Vagina (tissue), 2 donors: ENCODE data around the gene PLAU.

Experiments used
- CTCF ChIP-seq, 3 experiments: fragments of 450-650 bp in 2 of 3; fragments of 200-600 bp in 1 of 3; sonication (generic) in 1 of 3; IDR thresholded peaks; one replicate each; pipeline ENCODE4 v1.5.1; 2017 to 2019; ENCODE audit warnings: antibody characterized with exemption in 3 of 3, mild to moderate bottlenecking in 2 of 3, moderate library complexity in 2 of 3
- POLR2A ChIP-seq, 2 donors: fragments of 450-650 bp; IDR thresholded peaks; one replicate each; pipeline ENCODE4 v1.6.1; 2017; ENCODE audit warnings: antibody characterized with exemption in 2 of 2, mild to moderate bottlenecking in 2 of 2, moderate library complexity in 2 of 2
- POLR2AphosphoS5 ChIP-seq, 2 donors: sonication (generic); formaldehyde crosslinking; IDR thresholded peaks; one replicate each; pipeline ENCODE4 v1.9.0; 2017; ENCODE audit warnings: antibody characterized with exemption in 2 of 2, mild to moderate bottlenecking in 2 of 2, low read depth in 1 of 2; ENCODE audit not compliant: insufficient read depth in 1 of 2

- TF ChIP-seq CTCF (IDR thresholded peaks at IDR 0.05) (no peak), POLR2AphosphoS5 (IDR thresholded peaks at IDR 0.05; ENCODE audit: insufficient read depth in 1 of 2, low read depth in 1 of 2) (no peak), POLR2A (IDR thresholded peaks at IDR 0.05) (no peak)
These were observed 37.1 kb upstream of the PLAU start for GRCh38 chr10:73873838-73874215.
